ENCODE data around the gene KMT2B.
"Not testable (repeated sequence)": the region's sequence is repeated elsewhere in the genome, so short reads cannot be mapped to it uniquely, and the experiment has no call there.

The KMT2B gene

GRCh38 chr19:35713506-35713850 lies 4.3 kb upstream of the KMT2B start:
- DNase-seq = no peak

GRCh38 chr19:35713904-35714495 lies 3.8 kb upstream of the KMT2B start:
- DNase-seq = no peak

GRCh38 chr19:35714601-35715354 lies 3.0 kb upstream of the KMT2B start:
- no peak for DNase-seq

GRCh38 chr19:35715355-35715809 lies 2.4 kb upstream of the KMT2B start:
- DNase-seq = no peak

- no peak for DNase-seq
These were observed 1.6 kb upstream of the KMT2B start for GRCh38 chr19:35715981-35716800.

- peak; percentile 92 for DNase-seq
These were observed 770 bp upstream of the KMT2B start for GRCh38 chr19:35716801-35717664.

GRCh38 chr19:35718345-35719041 lies 690 bp downstream of the KMT2B start:
- DNase-seq = no peak

GRCh38 chr19:35719402-35720162 lies 1.8 kb downstream of the KMT2B start:
- no peak for DNase-seq

GRCh38 chr19:35720163-35720524 lies 2.3 kb downstream of the KMT2B start:
- no peak for DNase-seq

- no peak for DNase-seq
These were observed 2.8 kb downstream of the KMT2B start for GRCh38 chr19:35720648-35721047.

GRCh38 chr19:35721374-35721773 lies 3.6 kb downstream of the KMT2B start:
- no peak for DNase-seq

- no peak for DNase-seq
These were observed 4.7 kb downstream of the KMT2B start for GRCh38 chr19:35722461-35722860.

GRCh38 chr19:35722897-35723296 lies 5.1 kb downstream of the KMT2B start:
- no peak for DNase-seq

- no peak for DNase-seq
These were observed 5.9 kb downstream of the KMT2B start for GRCh38 chr19:35723671-35724070.

GRCh38 chr19:35724132-35724531 lies 6.3 kb downstream of the KMT2B start:
- DNase-seq = not testable (repeated sequence)

GRCh38 chr19:35724560-35724959 lies 6.8 kb downstream of the KMT2B start:
- no peak for DNase-seq

- DNase-seq = no peak
These were observed 7.5 kb downstream of the KMT2B start for GRCh38 chr19:35725216-35725861.

GRCh38 chr19:35727053-35727955 lies 9.5 kb downstream of the KMT2B start:
- DNase-seq = no peak

GRCh38 chr19:35727956-35728706 lies 10.3 kb downstream of the KMT2B start:
- no peak for DNase-seq

All from GF-D8 (cell line).